Measurements from ENCODE around the gene KDM7A. TPM values are rescaled to one million over a fixed set of nuclear protein-coding genes. Genes with fewer than 3 reads are reported as not detected.

Gene KDM7A
- total and polyA plus RNA-seq, 9 of the 15 experiments (the other 6 are each of a cell fraction or from before 2014, with no cell fraction given), result 0.90 to 8.4 (median 7.0) TPM

DNA sequence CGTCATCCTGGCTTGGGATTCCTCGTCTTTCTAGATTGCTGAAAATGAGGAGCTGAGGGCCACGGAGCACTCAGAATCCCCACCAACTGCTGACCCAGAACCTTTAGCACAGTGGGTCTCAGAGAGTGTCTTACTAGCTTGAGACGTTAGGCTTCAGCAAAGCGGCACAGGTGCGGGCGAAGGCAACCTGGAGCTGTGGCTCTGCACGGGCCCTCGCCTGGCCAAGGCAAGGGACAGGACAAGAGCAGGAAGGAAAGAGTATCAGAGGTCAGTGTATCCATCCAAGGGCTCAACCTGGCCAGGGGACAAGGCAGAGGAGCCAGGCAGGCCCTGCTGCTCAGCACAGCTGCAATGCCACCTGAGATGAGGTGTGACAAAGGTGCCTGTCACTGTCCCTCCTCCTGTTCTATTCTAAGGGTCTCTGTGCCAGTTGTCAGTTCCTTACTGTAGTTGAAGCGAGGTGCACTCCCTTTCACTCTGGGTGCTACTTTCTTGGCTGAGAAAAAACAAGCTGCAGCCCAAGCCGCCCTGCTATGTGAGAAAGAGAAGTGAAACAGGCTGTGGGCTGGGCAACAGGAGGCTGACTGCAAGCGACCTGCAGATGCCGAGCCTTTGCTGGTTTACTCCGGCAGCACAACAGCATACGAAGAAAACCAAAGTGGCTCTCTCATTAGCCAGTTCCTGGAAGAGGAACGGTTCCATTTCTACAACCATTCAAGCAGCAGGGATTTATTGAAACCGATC lies 33.3 kb upstream of the KDM7A start (continued):
- TF ChIP-seq, protein P1, sequence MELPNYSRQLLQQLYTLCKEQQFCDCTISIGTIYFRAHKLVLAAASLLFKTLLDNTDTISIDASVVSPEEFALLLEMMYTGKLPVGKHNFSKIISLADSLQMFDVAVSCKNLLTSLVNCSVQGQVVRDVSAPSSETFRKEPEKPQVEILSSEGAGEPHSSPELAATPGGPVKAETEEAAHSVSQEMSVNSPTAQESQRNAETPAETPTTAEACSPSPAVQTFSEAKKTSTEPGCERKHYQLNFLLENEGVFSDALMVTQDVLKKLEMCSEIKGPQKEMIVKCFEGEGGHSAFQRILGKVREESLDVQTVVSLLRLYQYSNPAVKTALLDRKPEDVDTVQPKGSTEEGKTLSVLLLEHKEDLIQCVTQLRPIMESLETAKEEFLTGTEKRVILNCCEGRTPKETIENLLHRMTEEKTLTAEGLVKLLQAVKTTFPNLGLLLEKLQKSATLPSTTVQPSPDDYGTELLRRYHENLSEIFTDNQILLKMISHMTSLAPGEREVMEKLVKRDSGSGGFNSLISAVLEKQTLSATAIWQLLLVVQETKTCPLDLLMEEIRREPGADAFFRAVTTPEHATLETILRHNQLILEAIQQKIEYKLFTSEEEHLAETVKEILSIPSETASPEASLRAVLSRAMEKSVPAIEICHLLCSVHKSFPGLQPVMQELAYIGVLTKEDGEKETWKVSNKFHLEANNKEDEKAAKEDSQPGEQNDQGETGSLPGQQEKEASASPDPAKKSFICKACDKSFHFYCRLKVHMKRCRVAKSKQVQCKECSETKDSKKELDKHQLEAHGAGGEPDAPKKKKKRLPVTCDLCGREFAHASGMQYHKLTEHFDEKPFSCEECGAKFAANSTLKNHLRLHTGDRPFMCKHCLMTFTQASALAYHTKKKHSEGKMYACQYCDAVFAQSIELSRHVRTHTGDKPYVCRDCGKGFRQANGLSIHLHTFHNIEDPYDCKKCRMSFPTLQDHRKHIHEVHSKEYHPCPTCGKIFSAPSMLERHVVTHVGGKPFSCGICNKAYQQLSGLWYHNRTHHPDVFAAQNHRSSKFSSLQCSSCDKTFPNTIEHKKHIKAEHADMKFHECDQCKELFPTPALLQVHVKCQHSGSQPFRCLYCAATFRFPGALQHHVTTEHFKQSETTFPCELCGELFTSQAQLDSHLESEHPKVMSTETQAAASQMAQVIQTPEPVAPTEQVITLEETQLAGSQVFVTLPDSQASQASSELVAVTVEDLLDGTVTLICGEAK (IDR thresholded peaks at IDR 0.05), result no peak
- TF ChIP-seq, protein P1 (CRISPR knock-in tag; IDR thresholded peaks at IDR 0.05), result no peak
- TF ChIP-seq, protein P2, sequence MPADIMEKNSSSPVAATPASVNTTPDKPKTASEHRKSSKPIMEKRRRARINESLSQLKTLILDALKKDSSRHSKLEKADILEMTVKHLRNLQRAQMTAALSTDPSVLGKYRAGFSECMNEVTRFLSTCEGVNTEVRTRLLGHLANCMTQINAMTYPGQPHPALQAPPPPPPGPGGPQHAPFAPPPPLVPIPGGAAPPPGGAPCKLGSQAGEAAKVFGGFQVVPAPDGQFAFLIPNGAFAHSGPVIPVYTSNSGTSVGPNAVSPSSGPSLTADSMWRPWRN (IDR thresholded peaks at IDR 0.05; ENCODE audit: low read depth), result no peak
- TF ChIP-seq HLTF (IDR thresholded peaks at IDR 0.05), result no peak
- TF ChIP-seq, protein P3, sequence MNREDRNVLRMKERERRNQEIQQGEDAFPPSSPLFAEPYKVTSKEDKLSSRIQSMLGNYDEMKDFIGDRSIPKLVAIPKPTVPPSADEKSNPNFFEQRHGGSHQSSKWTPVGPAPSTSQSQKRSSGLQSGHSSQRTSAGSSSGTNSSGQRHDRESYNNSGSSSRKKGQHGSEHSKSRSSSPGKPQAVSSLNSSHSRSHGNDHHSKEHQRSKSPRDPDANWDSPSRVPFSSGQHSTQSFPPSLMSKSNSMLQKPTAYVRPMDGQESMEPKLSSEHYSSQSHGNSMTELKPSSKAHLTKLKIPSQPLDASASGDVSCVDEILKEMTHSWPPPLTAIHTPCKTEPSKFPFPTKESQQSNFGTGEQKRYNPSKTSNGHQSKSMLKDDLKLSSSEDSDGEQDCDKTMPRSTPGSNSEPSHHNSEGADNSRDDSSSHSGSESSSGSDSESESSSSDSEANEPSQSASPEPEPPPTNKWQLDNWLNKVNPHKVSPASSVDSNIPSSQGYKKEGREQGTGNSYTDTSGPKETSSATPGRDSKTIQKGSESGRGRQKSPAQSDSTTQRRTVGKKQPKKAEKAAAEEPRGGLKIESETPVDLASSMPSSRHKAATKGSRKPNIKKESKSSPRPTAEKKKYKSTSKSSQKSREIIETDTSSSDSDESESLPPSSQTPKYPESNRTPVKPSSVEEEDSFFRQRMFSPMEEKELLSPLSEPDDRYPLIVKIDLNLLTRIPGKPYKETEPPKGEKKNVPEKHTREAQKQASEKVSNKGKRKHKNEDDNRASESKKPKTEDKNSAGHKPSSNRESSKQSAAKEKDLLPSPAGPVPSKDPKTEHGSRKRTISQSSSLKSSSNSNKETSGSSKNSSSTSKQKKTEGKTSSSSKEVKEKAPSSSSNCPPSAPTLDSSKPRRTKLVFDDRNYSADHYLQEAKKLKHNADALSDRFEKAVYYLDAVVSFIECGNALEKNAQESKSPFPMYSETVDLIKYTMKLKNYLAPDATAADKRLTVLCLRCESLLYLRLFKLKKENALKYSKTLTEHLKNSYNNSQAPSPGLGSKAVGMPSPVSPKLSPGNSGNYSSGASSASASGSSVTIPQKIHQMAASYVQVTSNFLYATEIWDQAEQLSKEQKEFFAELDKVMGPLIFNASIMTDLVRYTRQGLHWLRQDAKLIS (CRISPR knock-in tag; IDR thresholded peaks at IDR 0.05), result no peak

Data from K562 (cell line).